Posterior cingulate gyrus (tissue), 11 donors: Measurements from ENCODE around the gene KCNS1.
"Not testable (repeated sequence)": the region's sequence is repeated elsewhere in the genome, so short reads cannot be mapped to it uniquely, and the experiment has no call there.

Source experiments
- DNase-seq, 10 donors: peaks; one replicate each; pipeline versions ENCODE4 v3.0.0 to v3.0.0-alpha.2; 2020 to 2021; ENCODE audit warnings: mixed read lengths in 3 of 10
- intact Hi-C: fragments of 100-400 bp; cut with DNase I; formaldehyde crosslinking; loops from one replicate; pipeline ENCODE4 v1.15.1; 2023

KCNS1 gene

GRCh38 chr20:45100563-45101245 is at the start of gene KCNS1:
KCNS1 (minus strand) TSS chr20:45101127; CDS start chr20:45099236, 1,891 bp downstream.
- intact Hi-C loops = no loop called here
- peak in 6 of 10 donors; percentile 37 to 92 (median 68) for DNase-seq

- DNase-seq = no peak
- intact Hi-C loops = no loop called here
These were observed 48.1 kb upstream of the KCNS1 start for GRCh38 chr20:45149062-45149461.

GRCh38 chr20:45140836-45141235 is 39.9 kb upstream of the KCNS1 start:
- intact Hi-C loops = no loop called here
- no peak for DNase-seq

GRCh38 chr20:45139733-45140375 is 38.9 kb upstream of the KCNS1 start:
- DNase-seq, intact Hi-C loops: not testable (repeated sequence)

GRCh38 chr20:45138561-45139300 is 37.8 kb upstream of the KCNS1 start:
- peak in 4 of 10 donors; percentile 35 to 82 (median 56) for DNase-seq
- intact Hi-C loops = no loop called here

- intact Hi-C loops = no loop called here
- no peak for DNase-seq
These were observed 36.0 kb upstream of the KCNS1 start for GRCh38 chr20:45136911-45137310.

GRCh38 chr20:45128099-45128498 is 27.2 kb upstream of the KCNS1 start:
- DNase-seq = no peak
- intact Hi-C loops = no loop called here

GRCh38 chr20:45124365-45124764 is 23.4 kb upstream of the KCNS1 start, which contains the start of gene WFDC12:
WFDC12 (minus strand) TSS chr20:45124465; CDS start chr20:45124447, 18 bp downstream.
- DNase-seq = no peak
- intact Hi-C loops = no loop called here

- intact Hi-C loops = no loop called here
These were observed 20.5 kb upstream of the KCNS1 start for GRCh38 chr20:45121388-45121787.

GRCh38 chr20:45119556-45120266 is 18.8 kb upstream of the KCNS1 start:
- DNase-seq = no peak
- intact Hi-C loops = no loop called here

More at GRCh38 chr20:45121388-45121787, 20.5 kb upstream of the KCNS1 start:
- DNase-seq = no peak

- intact Hi-C loops = no loop called here
- DNase-seq = no peak
These were observed 17.1 kb upstream of the KCNS1 start for GRCh38 chr20:45118028-45118427.

- no peak for DNase-seq
- intact Hi-C loops = no loop called here
These were observed 16.7 kb upstream of the KCNS1 start for GRCh38 chr20:45117581-45117980.

- intact Hi-C loops = no loop called here
- no peak for DNase-seq
These were observed 14.9 kb upstream of the KCNS1 start for GRCh38 chr20:45115829-45116228.

GRCh38 chr20:45115386-45115774 is 14.5 kb upstream of the KCNS1 start:
- no peak for DNase-seq
- intact Hi-C loops = no loop called here

GRCh38 chr20:45114465-45115385 is 13.8 kb upstream of the KCNS1 start, which contains the start of gene WFDC5:
WFDC5 (minus strand) TSS chr20:45115174; CDS start chr20:45115083, 91 bp downstream.
- no peak for DNase-seq
- intact Hi-C loops = no loop called here

- no peak for DNase-seq
- intact Hi-C loops = no loop called here
These were observed 12.9 kb upstream of the KCNS1 start for GRCh38 chr20:45113865-45114264.

- no peak for DNase-seq
- intact Hi-C loops = no loop called here
These were observed 11.8 kb upstream of the KCNS1 start for GRCh38 chr20:45112754-45113153.

GRCh38 chr20:45111799-45112471 is 11.0 kb upstream of the KCNS1 start:
- intact Hi-C loops = no loop called here
- DNase-seq = no peak

GRCh38 chr20:45111285-45111684 is 10.4 kb upstream of the KCNS1 start:
- intact Hi-C loops = no loop called here
- DNase-seq = no peak
